ENCODE measurements around the gene UCN2. TPM values are rescaled to one million over a fixed set of nuclear protein-coding genes. Genes with fewer than 3 reads are reported as not detected.
A peak's percentile ranks its signal among the peaks of the same experiment; 100 is the strongest.

The UCN2 gene
- total and polyA plus RNA-seq, 2 of the 4 experiments (the other 2 are of a cell fraction): 0.54 to 2.7 TPM

GRCh38 chr3:48591436-48591835, 27.9 kb upstream of the UCN2 start:
- no peak overlapping the region for H2BK5ac ChIP-seq (ENCODE audit: low read depth, low read length, poor library complexity, severe bottlenecking)
- H3K18ac ChIP-seq (ENCODE audit: low read depth, low read length): no peak overlapping the region
- ChIA-PET POLR2A (ENCODE audit: unreplicated experiment) (interaction anchor here (0.5 kb wide), 1 partner anchor 1608 kb away, joined by 3 read pairs; no protein-coding TSS in a partner anchor), CTCF (no interaction called here)
- H3K36me3 ChIP-seq (ENCODE audit: control insufficient read depth, insufficient read depth, low read length): peaks cover 57% of the 10 kb centered on the region
- H3K27me3 ChIP-seq (ENCODE audit: control insufficient read depth, insufficient read depth, low read length): no peaks in the 10 kb centered on the region
- ATAC-seq (ENCODE audit: low read depth) (no peak), DNase-seq (no peak)
- no peak overlapping the region for H4K8ac ChIP-seq (ENCODE audit: low read depth in 2 of 2, low read length in 2 of 2)
- in situ Hi-C loops (cut with MboI; ENCODE audit: low sequenced_read_pairs): no loop called here
- no peak overlapping the region for H4K5ac ChIP-seq (ENCODE audit: low read depth, low read length)
- TF ChIP-seq CHD1 (IDR thresholded peaks at IDR 0.05; ENCODE audit: low read depth, low read length): no peak
- TF ChIP-seq BHLHE40 (IDR thresholded peaks at IDR 0.05; ENCODE audit: low read depth, low read length): no peak
- no peak for TF ChIP-seq MAFK (IDR thresholded peaks at IDR 0.05; ENCODE audit: low read depth, low read length)
- TF ChIP-seq ELK1 (IDR thresholded peaks at IDR 0.05; ENCODE audit: borderline replicate concordance, low read depth, low read length): no peak
- TF ChIP-seq RCOR1 (IDR thresholded peaks at IDR 0.05; ENCODE audit: insufficient replicate concordance, low read length): no peak
- TF ChIP-seq FOS (IDR thresholded peaks at IDR 0.05; ENCODE audit: low read depth, low read length): no peak
- TF ChIP-seq CEBPB (IDR thresholded peaks at IDR 0.05; ENCODE audit: low read depth, low read length): no peak
- TF ChIP-seq NFE2L2 (IDR thresholded peaks at IDR 0.05; ENCODE audit: low read depth, low read length): no peak
- TF ChIP-seq MAZ (IDR thresholded peaks at IDR 0.05; ENCODE audit: borderline replicate concordance, low read depth, low read length): no peak
- TF ChIP-seq RAD21 (IDR thresholded peaks at IDR 0.05; ENCODE audit: low read length): no peak
- H3K9ac ChIP-seq (ENCODE audit: low read depth, low read length): no peak overlapping the region
- no peak overlapping the region for H2BK120ac ChIP-seq (ENCODE audit: low read depth, low read length)
- peak overlapping the region; percentile 85 for H2AK9ac ChIP-seq (replicated peaks; ENCODE audit: low read depth, low read length, poor library complexity)
- H2BK20ac ChIP-seq (ENCODE audit: low read depth, low read length): no peak overlapping the region
- 0 out of 2 replicates have a peak overlapping the region, but pooled peaks have one; percentile 7 for H2AK5ac ChIP-seq (ENCODE audit: low read depth, low read length)
- no peaks in the 10 kb centered on the region; the same call in 1 of the 2 replicates for H4K20me1 ChIP-seq (ENCODE audit: insufficient read depth, low read length)
- intact Hi-C loops (cut with micrococcal nuclease): no loop called here
- no peak overlapping the region for H2AFZ ChIP-seq (replicated peaks; ENCODE audit: low read length, poor library complexity)
- no peak overlapping the region for H4K91ac ChIP-seq (ENCODE audit: insufficient read depth, low read depth, low read length)
- WGBS, 2 experiments (ENCODE audit: extremely low coverage in 2 of 2, insufficient read length in 1 of 2): 76% methylated on average over 7 of the region's 14 CpGs; no CpG with 5 or more reads in 1 of the 2 experiments
- dilution Hi-C loops (cut with HindIII; ENCODE audit: low sequenced_read_pairs, unreplicated experiment): no loop called here
- no peak overlapping the region for H3K56ac ChIP-seq (ENCODE audit: extremely low read depth, insufficient read depth, low read length)
- no peak overlapping the region; the same call in 1 of the 2 replicates for H3K14ac ChIP-seq (replicated peaks; ENCODE audit: low read depth, low read length)
- H3K79me1 ChIP-seq (ENCODE audit: low read depth in 1 of 2, low read length in 2 of 2): peaks cover 28 to 77% of the 10 kb centered on the region in 2 experiments
- no TSS peak for BruUV-seq (replicated peaks)
- H3K23ac ChIP-seq (ENCODE audit: low read depth, low read length): no peak overlapping the region
- H3K4me1 ChIP-seq (ENCODE audit: control insufficient read depth, insufficient read depth, low read length): peaks cover 23% of the 10 kb centered on the region
- H3K9me1 ChIP-seq (ENCODE audit: insufficient read depth, low read length): peaks cover 44% of the 10 kb centered on the region
- no peaks in the 10 kb centered on the region for H3K9me3 ChIP-seq (ENCODE audit: control insufficient read depth, insufficient read depth, low read length)
- no peak overlapping the region for H3K27ac ChIP-seq (ENCODE audit: insufficient read depth, low read length)
- no peak overlapping the region for H2BK15ac ChIP-seq (ENCODE audit: low read depth, low read length)
- no peak overlapping the region for H3K4me3 ChIP-seq (ENCODE audit: insufficient read depth, low read depth, low read length)
- H3K4me2 ChIP-seq (ENCODE audit: low read depth, low read length): no peak overlapping the region
- H3K4ac ChIP-seq (ENCODE audit: low read depth, low read length): no peak overlapping the region
